ENCODE measurements around the gene RDH8. TPM values are rescaled to one million over a fixed set of nuclear protein-coding genes. Genes with fewer than 3 reads are reported as not detected.

Gene RDH8
- total and polyA plus RNA-seq, 4 donors: not detected

GRCh38 chr19:10018786-10019185 is 5.5 kb downstream of the RDH8 start:
- peaks cover 0 to 15% (median 8%) of the 10 kb centered on the region in 4 donors for H3K4me1 ChIP-seq (ENCODE audit: control insufficient read depth in 4 of 4, insufficient read depth in 4 of 4, low read length in 3 of 4)
- WGBS: 91% methylated on average over 9 of the region's 9 CpGs
- no peak overlapping the region for H3K27ac ChIP-seq (ENCODE audit: low read depth in 1 of 2, low read length in 2 of 2)
- DNase-seq (ENCODE audit: low spot score): no peak
- H3K4me3 ChIP-seq (ENCODE audit: low read depth in 1 of 3, low read length in 3 of 3): no peak overlapping the region
- no peak for TF ChIP-seq RXRA (IDR thresholded peaks at IDR 0.05)
- no peak for TF ChIP-seq NR2F2 (IDR thresholded peaks at IDR 0.05)
- no peak for TF ChIP-seq FOXA2 (IDR thresholded peaks at IDR 0.05)
- no peak for TF ChIP-seq ZBTB33 (IDR thresholded peaks at IDR 0.05)
- TF ChIP-seq RAD21 (IDR thresholded peaks at IDR 0.05): no peak
- TF ChIP-seq ATF3 (IDR thresholded peaks at IDR 0.05): no peak
- TF ChIP-seq CTCF (IDR thresholded peaks at IDR 0.05; ENCODE audit: low read depth, low read length, missing input control): no peak
- TF ChIP-seq MAX (IDR thresholded peaks at IDR 0.05): no peak
- TF ChIP-seq YY1 (IDR thresholded peaks at IDR 0.05): no peak
- TF ChIP-seq HNF4G (IDR thresholded peaks at IDR 0.05): no peak
- no peak for TF ChIP-seq JUND (IDR thresholded peaks at IDR 0.05)
- TF ChIP-seq REST (IDR thresholded peaks at IDR 0.05): no peak
- TF ChIP-seq SP1 (IDR thresholded peaks at IDR 0.05): no peak
- no peak for TF ChIP-seq HNF4A (conservative IDR thresholded peaks at IDR 0.05)
- TF ChIP-seq GABPA (IDR thresholded peaks at IDR 0.05 in 1 of 2, conservative IDR thresholded peaks at IDR 0.05 in 1 of 2): no peak
- no peak for TF ChIP-seq EGR1 (IDR thresholded peaks at IDR 0.05; ENCODE audit: low read depth in 2 of 2)
- TF ChIP-seq FOXA1 (IDR thresholded peaks at IDR 0.05): no peak
- H3K36me3 ChIP-seq (ENCODE audit: control insufficient read depth in 4 of 4, insufficient read depth in 3 of 4, low read depth in 1 of 4, low read length in 3 of 4): no peaks in the 10 kb centered on the region
- no peak overlapping the region for H3K9ac ChIP-seq (ENCODE audit: low read depth in 1 of 2, low read length in 2 of 2)
- no peaks in the 10 kb centered on the region for H3K9me3 ChIP-seq (ENCODE audit: control insufficient read depth in 4 of 4, low read length in 3 of 4)
- H3K27me3 ChIP-seq (ENCODE audit: control insufficient read depth in 4 of 4, insufficient read depth in 4 of 4, low read length in 3 of 4): no peaks in the 10 kb centered on the region

GRCh38 chr19:10019246-10019645 is 6.0 kb downstream of the RDH8 start:
- Histone ChIP-seq H3K9ac (ENCODE audit: low read depth in 1 of 2, low read length in 2 of 2) (no peak overlapping the region), H3K27me3 (ENCODE audit: control insufficient read depth in 4 of 4, insufficient read depth in 4 of 4, low read length in 3 of 4) (no peaks in the 10 kb centered on the region), H3K27ac (ENCODE audit: low read depth in 1 of 2, low read length in 2 of 2) (no peak overlapping the region), H3K36me3 (ENCODE audit: control insufficient read depth in 4 of 4, insufficient read depth in 3 of 4, low read depth in 1 of 4, low read length in 3 of 4) (no peaks in the 10 kb centered on the region), H3K4me1 (ENCODE audit: control insufficient read depth in 4 of 4, insufficient read depth in 4 of 4, low read length in 3 of 4) (peaks cover 0 to 15% (median 4%) of the 10 kb centered on the region in 4 donors), H3K9me3 (ENCODE audit: control insufficient read depth in 4 of 4, low read length in 3 of 4) (no peaks in the 10 kb centered on the region), H3K4me3 (ENCODE audit: low read depth in 1 of 3, low read length in 3 of 3) (no peak overlapping the region)
- DNase-seq (ENCODE audit: low spot score): no peak
- no peak for TF ChIP-seq GABPA (IDR thresholded peaks at IDR 0.05 in 1 of 2, conservative IDR thresholded peaks at IDR 0.05 in 1 of 2)
- no peak for TF ChIP-seq HNF4G (IDR thresholded peaks at IDR 0.05)
- no peak for TF ChIP-seq JUND (IDR thresholded peaks at IDR 0.05)
- no peak for TF ChIP-seq MAX (IDR thresholded peaks at IDR 0.05)
- no peak for TF ChIP-seq FOXA2 (IDR thresholded peaks at IDR 0.05)
- TF ChIP-seq HNF4A (conservative IDR thresholded peaks at IDR 0.05): no peak
- no peak for TF ChIP-seq REST (IDR thresholded peaks at IDR 0.05)
- no peak for TF ChIP-seq ATF3 (IDR thresholded peaks at IDR 0.05)
- TF ChIP-seq RAD21 (IDR thresholded peaks at IDR 0.05): no peak
- no peak for TF ChIP-seq SP1 (IDR thresholded peaks at IDR 0.05)
- TF ChIP-seq YY1 (IDR thresholded peaks at IDR 0.05): no peak
- WGBS: 93% methylated on average over 5 of the region's 5 CpGs
